ENCODE measurements around the gene SUMO3. TPM values are rescaled to one million over a fixed set of nuclear protein-coding genes. Genes with fewer than 3 reads are reported as not detected.

Gene SUMO3
- total and polyA plus RNA-seq, 4 donors, result 35.1 to 51.0 (median 40.6) TPM

- H3K27ac ChIP-seq (ENCODE audit: low read depth in 1 of 2, low read length in 2 of 2), result no peak overlapping the region
- peaks cover 4 to 14% (median 7%) of the 10 kb centered on the region in 4 donors for H3K4me1 ChIP-seq (ENCODE audit: control insufficient read depth in 4 of 4, insufficient read depth in 4 of 4, low read length in 3 of 4)
- H3K36me3 ChIP-seq (ENCODE audit: control insufficient read depth in 4 of 4, insufficient read depth in 3 of 4, low read depth in 1 of 4, low read length in 3 of 4), result no peaks in the 10 kb centered on the region
- TF ChIP-seq RXRA (IDR thresholded peaks at IDR 0.05) (no peak), GABPA (IDR thresholded peaks at IDR 0.05 in 1 of 2, conservative IDR thresholded peaks at IDR 0.05 in 1 of 2) (no peak), FOXA1 (IDR thresholded peaks at IDR 0.05) (no peak), ATF3 (IDR thresholded peaks at IDR 0.05) (no peak), REST (IDR thresholded peaks at IDR 0.05) (no peak), FOXA2 (IDR thresholded peaks at IDR 0.05) (no peak), NR2F2 (IDR thresholded peaks at IDR 0.05) (no peak), EGR1 (IDR thresholded peaks at IDR 0.05; ENCODE audit: low read depth in 2 of 2) (no peak), ZBTB33 (IDR thresholded peaks at IDR 0.05) (no peak), MAX (IDR thresholded peaks at IDR 0.05) (no peak), YY1 (IDR thresholded peaks at IDR 0.05) (no peak), TAF1 (conservative IDR thresholded peaks at IDR 0.05) (no peak), RAD21 (IDR thresholded peaks at IDR 0.05) (no peak), HNF4A (conservative IDR thresholded peaks at IDR 0.05) (no peak)
- H3K4me3 ChIP-seq (ENCODE audit: low read depth in 1 of 3, low read length in 3 of 3), result no peak overlapping the region
- H3K9ac ChIP-seq (ENCODE audit: low read depth in 1 of 2, low read length in 2 of 2), result no peak overlapping the region
- no peaks in the 10 kb centered on the region for H3K27me3 ChIP-seq (ENCODE audit: control insufficient read depth in 4 of 4, insufficient read depth in 4 of 4, low read length in 3 of 4)
- DNase-seq (ENCODE audit: low spot score), result no peak
- H3K9me3 ChIP-seq (ENCODE audit: control insufficient read depth in 4 of 4, low read length in 3 of 4), result no peaks in the 10 kb centered on the region
- 77% methylated on average over 25 of the region's 25 CpGs for WGBS
Measured at GRCh38 chr21:44763451-44764318, 54.2 kb downstream of the SUMO3 start.

- Histone ChIP-seq H3K27ac (ENCODE audit: low read depth in 1 of 2, low read length in 2 of 2) (no peak overlapping the region), H3K4me3 (ENCODE audit: low read depth in 1 of 3, low read length in 3 of 3) (no peak overlapping the region), H3K4me1 (ENCODE audit: control insufficient read depth in 4 of 4, insufficient read depth in 4 of 4, low read length in 3 of 4) (peaks cover 4 to 14% (median 7%) of the 10 kb centered on the region in 4 donors), H3K9me3 (ENCODE audit: control insufficient read depth in 4 of 4, low read length in 3 of 4) (no peaks in the 10 kb centered on the region), H3K27me3 (ENCODE audit: control insufficient read depth in 4 of 4, insufficient read depth in 4 of 4, low read length in 3 of 4) (no peaks in the 10 kb centered on the region), H3K36me3 (ENCODE audit: control insufficient read depth in 4 of 4, insufficient read depth in 3 of 4, low read depth in 1 of 4, low read length in 3 of 4) (no peaks in the 10 kb centered on the region), H3K9ac (ENCODE audit: low read depth in 1 of 2, low read length in 2 of 2) (no peak overlapping the region)
- DNase-seq (ENCODE audit: low spot score), result no peak
- no peak for TF ChIP-seq HNF4A (conservative IDR thresholded peaks at IDR 0.05)
- no peak for TF ChIP-seq TAF1 (conservative IDR thresholded peaks at IDR 0.05)
- TF ChIP-seq JUND (IDR thresholded peaks at IDR 0.05), result no peak
- no peak for TF ChIP-seq FOXA2 (IDR thresholded peaks at IDR 0.05)
- TF ChIP-seq EGR1 (IDR thresholded peaks at IDR 0.05; ENCODE audit: low read depth in 2 of 2), result no peak
- TF ChIP-seq YY1 (IDR thresholded peaks at IDR 0.05), result no peak
- TF ChIP-seq NR2F2 (IDR thresholded peaks at IDR 0.05), result no peak
- TF ChIP-seq FOXA1 (IDR thresholded peaks at IDR 0.05), result no peak
- no peak for TF ChIP-seq RXRA (IDR thresholded peaks at IDR 0.05)
- TF ChIP-seq RAD21 (IDR thresholded peaks at IDR 0.05), result no peak
- TF ChIP-seq REST (IDR thresholded peaks at IDR 0.05), result no peak
- no peak for TF ChIP-seq GABPA (IDR thresholded peaks at IDR 0.05 in 1 of 2, conservative IDR thresholded peaks at IDR 0.05 in 1 of 2)
- WGBS, result 81% methylated on average over 8 of the region's 8 CpGs
Measured at GRCh38 chr21:44763050-44763378, 54.8 kb downstream of the SUMO3 start.
